H1 (cell line): Measurements from ENCODE around the gene TPSB2. TPM values are rescaled to one million over a fixed set of nuclear protein-coding genes. Genes with fewer than 3 reads are reported as not detected.
"Not testable (repeated sequence)": the region's sequence is repeated elsewhere in the genome, so short reads cannot be mapped to it uniquely, and the experiment has no call there.

Source experiments
- CTCF ChIA-PET: fragments of 300-600 bp; sonication (Branson Sonifier 250); formaldehyde crosslinking; loops from one replicate; lab custom pipeline; 2021; ENCODE audit not compliant: partially characterized antibody; lab: Charles Lee
- POLR2A ChIA-PET: fragments of 300-600 bp; sonication (Branson Sonifier 250); formaldehyde crosslinking; loops from one replicate; lab custom pipeline; 2021; ENCODE audit warnings: inconsistent platforms; ENCODE audit not compliant: partially characterized antibody; lab: Charles Lee
- DNase-seq, 2 experiments: peaks; one replicate each; pipeline versions ENCODE4 v3.0.0 to v3.0.0-alpha.2; 2010 to 2022; ENCODE audit warnings: low spot score in 2 of 2, low read depth in 1 of 2, mixed read lengths in 1 of 2
- FAIRE-seq: peaks from 2 replicates; lab custom pipeline; 2011; peaks lifted over from hg19 to GRCh38; lab: Jason Lieb, UNC
- H2AFZ ChIP-seq: 2 replicates; pipeline ENCODE4 v1.8.1; 2012; ENCODE audit warnings: low read length, inconsistent platforms
- H2AK5ac ChIP-seq: 2 replicates; pipeline ENCODE4 v1.6.1; 2013; ENCODE audit warnings: low read depth, low read length
- H2BK120ac ChIP-seq: replicated peaks from 2 replicates; pipeline ENCODE3; 2013; ENCODE audit warnings: low read depth, low read length, inconsistent platforms
- H2BK12ac ChIP-seq: 2 replicates; pipeline ENCODE4 v1.6.1; 2013; ENCODE audit warnings: low read depth, low read length
- H2BK15ac ChIP-seq: 2 replicates; pipeline ENCODE4 v1.6.1; 2013; ENCODE audit warnings: low read length
- H2BK20ac ChIP-seq: 2 replicates; pipeline ENCODE4 v1.6.1; 2013; ENCODE audit warnings: low read length
- H2BK5ac ChIP-seq: 2 replicates; pipeline ENCODE4 v1.6.1; 2013; ENCODE audit warnings: low read depth, low read length
- H3K14ac ChIP-seq: 2 replicates; pipeline ENCODE4 v1.6.1; 2013; ENCODE audit warnings: inconsistent platforms; ENCODE audit not compliant: insufficient read length
- H3K18ac ChIP-seq: 2 replicates; pipeline ENCODE4 v1.6.1; 2013; ENCODE audit warnings: low read length; ENCODE audit errors: extremely low read depth
- H3K23ac ChIP-seq: 2 replicates; pipeline ENCODE4 v1.6.1; 2013; ENCODE audit warnings: inconsistent platforms; ENCODE audit not compliant: insufficient read length
- H3K23me2 ChIP-seq: 2 replicates; pipeline ENCODE4 v1.6.1; 2013; ENCODE audit warnings: low read depth, low read length
- H3K27ac ChIP-seq: 2 replicates; pipeline ENCODE4 v1.6.1; 2011; ENCODE audit warnings: low read depth, low read length, inconsistent platforms
- H3K27me3 ChIP-seq, 4 experiments: replicated peaks in 1 of 4; 1 replicate in 1 of 4; 2 replicates in 3 of 4; pipeline versions ENCODE4 v1.6.1 to v1.8.1; 2011 to 2013; ENCODE audit warnings: low read length in 3 of 4, mild to moderate bottlenecking in 3 of 4, inconsistent platforms in 2 of 4, mixed read lengths in 2 of 4, moderate library complexity in 1 of 4; ENCODE audit not compliant: control insufficient read depth in 3 of 4, insufficient read depth in 3 of 4; ENCODE audit errors: extremely low read depth in 1 of 4
- H3K36me3 ChIP-seq, 4 experiments: 2 replicates each; pipeline versions ENCODE4 v1.6.1 to v1.8.1; 2011 to 2013; ENCODE audit warnings: mild to moderate bottlenecking in 4 of 4, low read length in 3 of 4, moderate library complexity in 2 of 4, control low read depth in 1 of 4, inconsistent platforms in 1 of 4; ENCODE audit not compliant: insufficient read depth in 4 of 4, control insufficient read depth in 2 of 4
- H3K4ac ChIP-seq: replicated peaks from 2 replicates; pipeline ENCODE3; 2013; ENCODE audit warnings: low read length, low read depth, mixed read lengths, inconsistent platforms; ENCODE audit not compliant: insufficient read length
- H3K4me1 ChIP-seq, 4 experiments: replicated peaks in 1 of 4; 1 replicate in 1 of 4; 2 replicates in 3 of 4; pipeline versions ENCODE4 v1.6.1 to v1.8.1; 2011 to 2013; ENCODE audit warnings: low read length in 3 of 4, inconsistent platforms in 2 of 4, mixed read lengths in 1 of 4; ENCODE audit not compliant: insufficient read depth in 4 of 4, control insufficient read depth in 3 of 4
- H3K4me2 ChIP-seq, 2 experiments: 2 replicates each; pipeline versions ENCODE4 v1.6.1 to v1.8.1; 2011 to 2013; ENCODE audit warnings: low read depth in 2 of 2, low read length in 2 of 2, control low read depth in 1 of 2, inconsistent platforms in 1 of 2, mild to moderate bottlenecking in 1 of 2; ENCODE audit not compliant: insufficient read depth in 1 of 2
- H3K4me3 ChIP-seq, 4 experiments: fragments of 200-600, 300-600 bp in 1 of 4; sonication (generic), shearing (Covaris generic), sonication (Bioruptor Twin) in 1 of 4; 2 replicates each; pipeline versions ENCODE4 v1.5.1 to v1.8.1; 2011 to 2016; ENCODE audit warnings: low read length in 4 of 4, low read depth in 3 of 4, control low read depth in 2 of 4, inconsistent platforms in 2 of 4, mild to moderate bottlenecking in 2 of 4, mixed read lengths in 1 of 4, moderate library complexity in 1 of 4; ENCODE audit not compliant: insufficient read depth in 2 of 4; ENCODE audit errors: extremely low read depth in 1 of 4
- H3K56ac ChIP-seq: replicated peaks from 2 replicates; pipeline ENCODE3; 2013; ENCODE audit warnings: low read depth, mild to moderate bottlenecking, mixed read lengths, low read length, inconsistent platforms; ENCODE audit not compliant: insufficient read length
- H3K79me1 ChIP-seq: 2 replicates; pipeline ENCODE4 v1.6.1; 2013; ENCODE audit warnings: low read depth, low read length, control low read depth
- H3K79me2 ChIP-seq, 2 experiments: 2 replicates each; pipeline versions ENCODE4 v1.6.1 to v1.8.1; 2012 to 2013; ENCODE audit warnings: low read length in 2 of 2, mild to moderate bottlenecking in 2 of 2, inconsistent platforms in 1 of 2; ENCODE audit not compliant: insufficient read depth in 2 of 2, control insufficient read depth in 1 of 2
- H3K9ac ChIP-seq, 4 experiments: replicated peaks in 1 of 4; 1 replicate in 1 of 4; 2 replicates in 3 of 4; pipeline versions ENCODE4 v1.6.1 to v1.8.1; 2011 to 2013; ENCODE audit warnings: low read depth in 3 of 4, low read length in 3 of 4, control low read depth in 2 of 4, mild to moderate bottlenecking in 2 of 4, moderate library complexity in 2 of 4, inconsistent platforms in 1 of 4; ENCODE audit errors: extremely low read depth in 1 of 4
- H3K9me3 ChIP-seq, 2 experiments: 2 replicates each; pipeline versions ENCODE4 v1.6.1 to v1.8.1; 2012 to 2013; ENCODE audit warnings: mild to moderate bottlenecking in 2 of 2, moderate library complexity in 2 of 2, control low read depth in 1 of 2, inconsistent platforms in 1 of 2, low read depth in 1 of 2, low read length in 1 of 2, mixed read lengths in 1 of 2; ENCODE audit not compliant: insufficient read depth in 2 of 2
- H4K20me1 ChIP-seq, 2 experiments: replicated peaks in 1 of 2; 2 replicates each; pipeline versions ENCODE3 to v1.8.1; 2011 to 2013; ENCODE audit warnings: inconsistent platforms in 2 of 2, low read length in 2 of 2, mild to moderate bottlenecking in 1 of 2; ENCODE audit not compliant: insufficient read depth in 2 of 2, control insufficient read depth in 1 of 2
- H4K5ac ChIP-seq: 2 replicates; pipeline ENCODE4 v1.6.1; 2013; ENCODE audit warnings: low read length, low read depth, mixed read lengths, inconsistent platforms; ENCODE audit not compliant: insufficient read length
- H4K8ac ChIP-seq: 2 replicates; pipeline ENCODE4 v1.8.0; 2013; ENCODE audit warnings: mild to moderate bottlenecking, moderate library complexity, low read length, inconsistent platforms; ENCODE audit not compliant: insufficient read depth; ENCODE audit errors: extremely low read depth
- H4K91ac ChIP-seq: replicated peaks from 2 replicates; pipeline ENCODE3; 2013; ENCODE audit warnings: low read length, mixed read lengths, inconsistent platforms; ENCODE audit not compliant: insufficient read length
- whole genome bisulfite sequencing, 2 experiments: shearing (Covaris generic) in 1 of 2; methylation state at CpG; one replicate each; pipeline versions ENCODE4 v1.1.6 to v1.1.7; 2013 to 2015; ENCODE audit warnings: low lambda C conversion rate in 2 of 2, mixed read lengths in 2 of 2, inconsistent platforms in 1 of 2, low coverage in 1 of 2, missing lambda C conversion rate in 1 of 2; ENCODE audit not compliant: insufficient replicate concordance in 2 of 2, insufficient coverage in 1 of 2, insufficient read length in 1 of 2; ENCODE audit errors: extremely low coverage in 1 of 2, missing lambda C conversion rate in 1 of 2; 5-methylcytosine and 5-hydroxymethylcytosine counted together
- long read RNA-seq, 2 experiments: library from RNA in 1 of 2; library from capped mRNA in 1 of 2; stranded (forward); transcript quantifications; one replicate each; pipeline ENCODE4 v2.0.0, GENCODE V29; 2021; ENCODE audit warnings: inconsistent platforms in 1 of 2
- polyA minus RNA-seq, 3 experiments: library from RNA; depleted of rRNA, polyadenylated mRNA; stranded (reverse); fragments of >200 nt; gene quantifications; 1 replicate in 2 of 3; 2 replicates in 1 of 3; pipeline ENCODE4 v1.2.3, GENCODE V29; 2011
- polyA plus RNA-seq, 7 experiments: library from polyadenylated mRNA; depleted of rRNA in 3 of 7; stranded (reverse) in 5 of 7; unstranded in 2 of 7; fragments of >200 nt in 5 of 7; fragments of 200-250 nt in 2 of 7; gene quantifications; 1 replicate in 5 of 7; 2 replicates in 1 of 7; 4 replicates in 1 of 7; pipeline versions ENCODE4 v1.2.1 to v1.2.3, GENCODE V29; 2011 to 2013; ENCODE audit warnings: missing spikeins in 2 of 7, mixed read lengths in 2 of 7
- total RNA-seq: library from RNA; stranded (reverse); fragmentation: NEBNext Ultra II Directional; extraction: Animal tissue kit (Norgen Biotek cat#: 25700); gene quantifications from 2 replicates; pipeline ENCODE4 v1.2.1, GENCODE V29; 2021

Gene TPSB2
- total RNA-seq (not detected in 2 replicates), polyA plus RNA-seq (2011; rRNA removed) (0.08 TPM in 1 of 2 replicates, not detected in the other), polyA minus RNA-seq (2011; rRNA and poly(A)+ RNA removed) (not detected in 2 replicates)
- polyA plus RNA-seq (2011; cell fraction: cytosol; rRNA removed), result 0.06 TPM
- 0.50 TPM for polyA plus RNA-seq (2011; cell fraction: nucleus; rRNA removed)
- polyA plus RNA-seq (2012, experiment 1 of 2), result not detected in 4 replicates
- not detected for polyA plus RNA-seq (2012, experiment 2 of 2)
- polyA plus RNA-seq (2013, experiment 1 of 2), result not detected
- not detected for polyA plus RNA-seq (2013, experiment 2 of 2)
- polyA minus RNA-seq (2011; cell fraction: cytosol; rRNA and poly(A)+ RNA removed), result not detected
- not detected for polyA minus RNA-seq (2011; cell fraction: nucleus; rRNA and poly(A)+ RNA removed)
- long read RNA-seq, experiment 1, result 0 reads
- long read RNA-seq, experiment 2, result 0 reads

DNA sequence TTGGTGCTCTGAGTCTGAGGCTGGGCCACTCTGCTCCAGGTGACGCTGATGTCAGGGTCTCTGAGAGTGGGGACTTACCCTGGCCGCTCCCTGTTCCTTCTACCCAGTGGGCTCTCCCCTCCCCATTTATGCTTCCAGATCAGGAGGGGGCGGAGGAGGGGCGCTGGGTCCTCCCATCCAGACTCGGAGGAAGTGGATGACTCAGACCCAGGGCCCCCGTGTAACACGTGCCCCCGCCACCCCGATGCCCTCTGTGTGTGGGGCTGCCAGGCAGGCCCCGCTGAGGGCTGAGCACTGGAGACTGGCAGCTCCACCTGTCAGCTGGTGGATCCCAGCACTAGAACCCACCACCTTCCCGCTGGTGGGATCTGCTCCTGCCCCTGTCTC, at the start of gene TPSB2:
Gene TPSB2 (minus strand): TSS at position 101 of the 387 bp plus-strand sequence. CDS start 233 bp downstream, outside the sequence.
- no CpG with 5 or more reads among the region's 11 CpGs for WGBS, 2 experiments
- H3K18ac ChIP-seq, CTCF ChIA-PET, H2BK12ac ChIP-seq, H3K27me3 ChIP-seq, H2BK120ac ChIP-seq, H3K4me2 ChIP-seq, POLR2A ChIA-PET, H4K5ac ChIP-seq, FAIRE-seq, H4K20me1 ChIP-seq, H3K4me1 ChIP-seq, H3K4ac ChIP-seq, H3K36me3 ChIP-seq, H2AK5ac ChIP-seq, H3K9ac ChIP-seq, H4K8ac ChIP-seq, H3K9me3 ChIP-seq, H3K79me2 ChIP-seq, H3K4me3 ChIP-seq, H3K27ac ChIP-seq, DNase-seq, H3K79me1 ChIP-seq, H2AFZ ChIP-seq, H2BK15ac ChIP-seq, H3K56ac ChIP-seq, H4K91ac ChIP-seq, H3K23me2 ChIP-seq, H3K14ac ChIP-seq, H2BK20ac ChIP-seq, H3K23ac ChIP-seq, H2BK5ac ChIP-seq: not testable (repeated sequence)
